HG03095 (cell line): ENCODE results near the gene RPS28.

ENCODE experiments used
- ATAC-seq: cut with Tn5 transposase; IDR thresholded peaks from one replicate; pipeline ENCODE4 v1.9.1; 2021; ENCODE audit warnings: moderate library complexity; ENCODE audit not compliant: unreplicated experiment

Gene RPS28

GRCh38 chr19:8370176-8371010 is 49.1 kb downstream of the RPS28 start:
- ATAC-seq: no peak

DNA sequence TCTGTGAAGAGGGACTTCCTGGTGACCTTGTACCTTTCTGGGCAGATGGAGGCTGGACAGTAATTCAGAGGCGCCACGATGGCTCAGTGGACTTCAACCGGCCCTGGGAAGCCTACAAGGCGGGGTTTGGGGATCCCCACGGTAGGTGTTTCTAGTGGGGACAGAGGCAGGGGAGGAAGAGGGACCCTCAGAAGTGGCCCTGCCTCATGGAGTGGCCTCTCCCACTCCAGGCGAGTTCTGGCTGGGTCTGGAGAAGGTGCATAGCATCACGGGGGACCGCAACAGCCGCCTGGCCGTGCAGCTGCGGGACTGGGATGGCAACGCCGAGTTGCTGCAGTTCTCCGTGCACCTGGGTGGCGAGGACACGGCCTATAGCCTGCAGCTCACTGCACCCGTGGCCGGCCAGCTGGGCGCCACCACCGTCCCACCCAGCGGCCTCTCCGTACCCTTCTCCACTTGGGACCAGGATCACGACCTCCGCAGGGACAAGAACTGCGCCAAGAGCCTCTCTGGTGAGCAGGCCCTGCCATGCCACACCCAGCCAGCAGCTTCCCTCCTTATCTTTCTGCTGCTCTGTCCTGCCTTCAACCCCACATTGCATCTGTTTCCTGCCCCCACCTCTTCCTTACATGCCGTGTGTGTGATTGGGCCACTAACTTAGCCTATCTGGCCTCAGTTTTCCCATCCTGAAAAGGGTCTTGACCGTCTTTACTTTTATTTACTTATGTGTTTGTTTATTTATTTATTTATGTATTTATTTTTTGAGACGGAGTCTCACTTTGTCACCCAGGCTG is 49.9 kb downstream of the RPS28 start:
- ATAC-seq: no peak
